PFSK-1 (cell line): ENCODE results near the gene PAXX.

Experiments used
- FOXP2 ChIP-seq: optimal IDR thresholded peaks from 2 replicates; pipeline ENCODE3; 2011; ENCODE audit warnings: borderline replicate concordance, control low read depth, inconsistent platforms; ENCODE audit not compliant: insufficient read depth; ENCODE audit errors: extremely low read length, extremely low read depth
- POLR2AphosphoS5 ChIP-seq: IDR thresholded peaks from 2 replicates; pipeline ENCODE4 v1.6.1; 2012; ENCODE audit warnings: low read depth, mild to moderate bottlenecking, control low read depth, low read length, moderate library complexity
- SIN3A ChIP-seq: IDR thresholded peaks from 2 replicates; pipeline ENCODE4 v1.6.1; 2012; ENCODE audit warnings: mild to moderate bottlenecking, low read length, moderate library complexity, borderline replicate concordance; ENCODE audit not compliant: insufficient read depth
- TAF1 ChIP-seq: IDR thresholded peaks from 2 replicates; pipeline ENCODE4 v1.6.1; 2012; ENCODE audit warnings: low read length, control low read depth, borderline replicate concordance; ENCODE audit not compliant: insufficient read depth
- TF ChIP-seq, protein P1 (sequence below), 2 experiments: IDR thresholded peaks; 2 replicates each; pipeline versions ENCODE4 v1.6.1 to v1.8.0; 2011 to 2012; ENCODE audit warnings: low read depth in 2 of 2, low read length in 2 of 2, control low read depth in 1 of 2, inconsistent platforms in 1 of 2, mild to moderate bottlenecking in 1 of 2, moderate library complexity in 1 of 2; ENCODE audit not compliant: insufficient read depth in 1 of 2

Gene PAXX

DNA sequence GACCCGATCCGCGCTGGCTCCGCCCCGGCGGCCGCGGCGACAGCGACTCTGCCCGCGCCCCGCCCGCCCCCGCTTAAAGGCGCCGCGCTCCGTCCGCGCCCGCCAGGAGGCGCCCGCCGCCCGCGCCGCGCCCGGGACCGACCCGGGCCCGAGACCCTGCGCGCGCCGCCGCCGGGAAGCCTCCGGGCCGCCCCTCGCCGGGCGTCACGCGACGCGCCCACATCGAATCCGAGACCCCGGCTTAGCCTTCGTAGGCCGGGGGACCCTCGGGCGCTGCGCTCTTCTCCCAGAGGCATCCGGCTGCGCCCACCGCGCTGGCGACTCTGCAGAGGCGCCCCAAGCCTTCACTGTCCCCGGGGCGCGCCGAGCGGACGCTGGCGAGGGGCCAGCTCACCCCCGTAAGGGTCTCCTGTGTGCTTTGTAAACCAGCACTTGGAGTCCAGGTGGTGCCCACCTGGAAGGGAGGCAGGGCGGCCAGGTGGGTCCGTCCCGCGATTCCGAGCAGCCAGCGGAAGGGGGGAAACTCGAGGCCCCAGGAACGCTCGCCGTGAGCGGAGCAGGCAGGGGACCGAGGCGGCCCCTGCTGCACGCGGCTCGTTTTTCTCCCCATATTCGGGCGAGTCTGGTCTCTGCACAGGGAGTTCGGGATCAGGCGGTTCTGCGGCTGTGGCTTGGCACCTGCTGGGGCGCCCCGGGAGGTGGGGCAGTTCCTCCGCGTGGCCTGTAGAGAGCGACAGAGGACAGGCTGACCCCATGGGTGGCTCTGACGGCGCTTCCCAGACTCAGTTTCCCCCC is 36.2 kb downstream of the PAXX start:
- TF ChIP-seq FOXP2 (no peak), SIN3A (no peak), POLR2AphosphoS5 (no peak), TAF1 (no peak)
- TF ChIP-seq, protein P1, sequence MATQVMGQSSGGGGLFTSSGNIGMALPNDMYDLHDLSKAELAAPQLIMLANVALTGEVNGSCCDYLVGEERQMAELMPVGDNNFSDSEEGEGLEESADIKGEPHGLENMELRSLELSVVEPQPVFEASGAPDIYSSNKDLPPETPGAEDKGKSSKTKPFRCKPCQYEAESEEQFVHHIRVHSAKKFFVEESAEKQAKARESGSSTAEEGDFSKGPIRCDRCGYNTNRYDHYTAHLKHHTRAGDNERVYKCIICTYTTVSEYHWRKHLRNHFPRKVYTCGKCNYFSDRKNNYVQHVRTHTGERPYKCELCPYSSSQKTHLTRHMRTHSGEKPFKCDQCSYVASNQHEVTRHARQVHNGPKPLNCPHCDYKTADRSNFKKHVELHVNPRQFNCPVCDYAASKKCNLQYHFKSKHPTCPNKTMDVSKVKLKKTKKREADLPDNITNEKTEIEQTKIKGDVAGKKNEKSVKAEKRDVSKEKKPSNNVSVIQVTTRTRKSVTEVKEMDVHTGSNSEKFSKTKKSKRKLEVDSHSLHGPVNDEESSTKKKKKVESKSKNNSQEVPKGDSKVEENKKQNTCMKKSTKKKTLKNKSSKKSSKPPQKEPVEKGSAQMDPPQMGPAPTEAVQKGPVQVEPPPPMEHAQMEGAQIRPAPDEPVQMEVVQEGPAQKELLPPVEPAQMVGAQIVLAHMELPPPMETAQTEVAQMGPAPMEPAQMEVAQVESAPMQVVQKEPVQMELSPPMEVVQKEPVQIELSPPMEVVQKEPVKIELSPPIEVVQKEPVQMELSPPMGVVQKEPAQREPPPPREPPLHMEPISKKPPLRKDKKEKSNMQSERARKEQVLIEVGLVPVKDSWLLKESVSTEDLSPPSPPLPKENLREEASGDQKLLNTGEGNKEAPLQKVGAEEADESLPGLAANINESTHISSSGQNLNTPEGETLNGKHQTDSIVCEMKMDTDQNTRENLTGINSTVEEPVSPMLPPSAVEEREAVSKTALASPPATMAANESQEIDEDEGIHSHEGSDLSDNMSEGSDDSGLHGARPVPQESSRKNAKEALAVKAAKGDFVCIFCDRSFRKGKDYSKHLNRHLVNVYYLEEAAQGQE (IDR thresholded peaks at IDR 0.05; ENCODE audit: insufficient read depth in 1 of 2, low read depth in 2 of 2, low read length in 2 of 2), result no peak

DNA sequence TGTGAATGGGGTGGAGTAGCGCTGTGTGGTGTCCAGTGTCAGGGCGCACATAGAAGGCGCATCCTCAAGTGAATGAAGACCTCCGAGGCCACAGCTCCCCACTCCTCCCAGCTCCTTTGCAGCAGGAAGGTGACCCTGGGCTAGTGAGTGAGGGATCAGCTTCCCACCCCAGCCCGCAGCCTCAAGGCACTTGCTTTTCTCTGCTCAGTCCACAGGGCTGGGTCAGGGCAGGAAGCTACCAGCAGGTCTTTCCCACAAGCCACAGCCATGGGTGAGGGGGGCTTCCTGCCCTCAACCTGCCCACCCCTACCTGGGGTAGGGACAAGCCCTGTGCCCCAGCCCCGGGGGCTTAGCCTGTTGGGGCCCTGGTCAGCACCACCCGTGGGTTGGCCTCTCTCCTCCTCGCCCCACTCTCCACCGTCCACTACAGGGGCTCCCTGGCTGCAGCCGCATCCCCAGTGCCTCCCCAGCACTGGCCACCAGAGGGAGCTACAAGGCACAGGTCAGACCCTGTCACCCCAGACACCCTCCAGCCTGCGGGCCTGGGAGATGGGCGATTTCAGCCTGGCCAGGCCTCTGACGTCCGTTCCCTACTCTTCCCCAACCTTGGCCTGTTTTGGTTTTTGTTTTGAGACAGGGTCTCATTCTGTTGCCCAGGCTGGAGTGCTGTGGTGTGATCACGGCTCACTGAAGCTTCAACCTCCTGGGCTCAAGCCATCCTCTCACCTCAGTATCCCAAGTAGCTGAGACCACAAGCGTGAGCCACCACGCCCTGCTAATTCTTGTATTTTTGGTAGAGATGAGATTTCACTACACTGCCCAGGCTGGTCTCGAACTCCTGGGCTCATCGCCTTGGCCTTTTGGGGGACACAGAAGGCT is 37.1 kb downstream of the PAXX start:
- TF ChIP-seq POLR2AphosphoS5, result no peak
- no peak for TF ChIP-seq FOXP2
- TF ChIP-seq TAF1, result no peak

DNA sequence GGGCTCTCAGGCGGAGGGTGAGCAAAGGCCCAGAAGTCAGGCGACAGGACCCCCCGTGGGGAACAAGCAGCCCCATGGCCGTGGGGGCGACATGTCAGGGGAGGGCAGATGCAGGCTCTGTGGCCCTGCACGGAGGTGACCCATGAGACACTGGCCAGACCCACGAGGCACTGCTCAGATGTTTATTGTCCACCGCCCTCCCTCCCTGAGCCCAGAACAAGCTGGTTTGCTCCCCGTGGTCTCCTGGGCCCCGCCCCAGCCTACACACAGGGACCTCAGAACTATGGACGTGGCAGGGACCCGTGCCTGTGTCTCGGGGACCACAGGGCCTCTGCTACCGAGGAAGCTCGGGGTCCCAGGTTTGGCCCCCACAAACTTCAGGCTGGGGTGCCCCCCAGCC is 37.8 kb downstream of the PAXX start:
- TF ChIP-seq, protein P1 (IDR thresholded peaks at IDR 0.05; ENCODE audit: insufficient read depth in 1 of 2, low read depth in 2 of 2, low read length in 2 of 2), result no peak
- TF ChIP-seq POLR2AphosphoS5 (no peak), SIN3A (no peak), TAF1 (no peak), FOXP2 (no peak)

DNA sequence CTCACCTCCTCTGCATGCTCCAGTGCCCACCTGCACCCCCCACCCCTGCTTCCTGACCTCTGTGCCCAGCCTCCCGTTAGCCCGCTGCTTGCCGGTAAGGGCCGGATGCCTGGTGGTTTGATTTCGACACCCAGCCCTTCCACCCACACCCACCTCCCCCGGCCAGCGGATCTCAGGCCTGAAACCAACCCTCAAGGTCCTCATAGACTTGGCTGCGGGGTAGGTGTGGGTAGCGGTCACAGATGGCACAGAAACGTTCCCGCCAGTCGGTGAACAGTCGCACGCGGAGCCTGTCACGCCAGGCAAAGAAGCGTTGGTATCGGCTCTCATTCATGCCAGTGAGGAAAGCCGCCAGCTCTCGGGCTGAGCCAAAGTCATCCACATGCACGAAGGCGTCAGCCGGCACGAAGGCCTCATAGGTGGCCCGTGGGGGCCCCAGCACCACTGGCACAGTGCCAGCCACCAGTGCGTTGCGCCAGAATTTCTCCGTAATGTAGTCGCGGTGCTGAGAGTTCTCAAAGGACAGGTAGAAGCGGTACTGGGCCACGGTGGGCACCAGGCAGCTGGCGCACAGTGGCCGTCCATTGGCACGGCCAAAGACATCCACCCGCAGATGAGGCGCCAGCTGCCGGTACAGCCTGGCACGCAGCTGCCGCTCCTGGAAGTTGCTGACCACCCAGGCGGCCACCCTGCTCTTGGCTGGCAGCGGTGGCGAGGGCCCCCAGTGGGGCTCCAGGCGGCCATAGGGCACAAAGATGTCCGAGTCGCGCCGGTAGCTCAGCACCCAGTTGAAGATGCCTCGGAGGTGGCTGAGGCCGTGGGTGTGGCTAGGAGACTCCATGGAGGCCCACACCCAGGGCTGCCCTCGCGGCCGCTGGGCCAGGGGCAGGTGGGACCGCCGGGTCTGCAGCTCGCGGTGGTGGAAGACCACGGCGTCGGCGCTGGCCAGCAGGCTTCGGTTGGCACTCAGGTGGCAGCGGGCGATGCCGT is 38.6 kb downstream of the PAXX start:
- TF ChIP-seq, protein P1 (IDR thresholded peaks at IDR 0.05; ENCODE audit: insufficient read depth in 1 of 2, low read depth in 2 of 2, low read length in 2 of 2), result no peak
- TF ChIP-seq POLR2AphosphoS5 (no peak), FOXP2 (no peak), SIN3A (no peak), TAF1 (no peak)
